Left lobe of liver (tissue), 2 donors: ENCODE measurements around the gene ACVR2B. TPM values are rescaled to one million over a fixed set of nuclear protein-coding genes. Genes with fewer than 3 reads are reported as not detected.
A peak's percentile ranks its signal among the peaks of the same experiment; 100 is the strongest.

Source experiments
- ATAC-seq: fragments of 200-7000 bp; cut with Tn5 transposase; one replicate; pipeline ENCODE4 v1.9.1; 2020; ENCODE audit warnings: mild to moderate bottlenecking, moderate library complexity
- DNase-seq: peaks from one replicate; pipeline ENCODE4 v3.0.0-alpha.2; 2020; ENCODE audit warnings: low spot score
- total RNA-seq: library from RNA; stranded (reverse); gene quantifications from one replicate; pipeline ENCODE4 v1.2.1, GENCODE V29; 2021
- donor health status: DM: no; HTN: no; CAD: no; lungs with moderate emphysema.
- donor health status: DM: no; HTN: yes; CAD: no.

ACVR2B gene
- total RNA-seq, 1 donor from 2014 or later, result 6.7 TPM

DNA sequence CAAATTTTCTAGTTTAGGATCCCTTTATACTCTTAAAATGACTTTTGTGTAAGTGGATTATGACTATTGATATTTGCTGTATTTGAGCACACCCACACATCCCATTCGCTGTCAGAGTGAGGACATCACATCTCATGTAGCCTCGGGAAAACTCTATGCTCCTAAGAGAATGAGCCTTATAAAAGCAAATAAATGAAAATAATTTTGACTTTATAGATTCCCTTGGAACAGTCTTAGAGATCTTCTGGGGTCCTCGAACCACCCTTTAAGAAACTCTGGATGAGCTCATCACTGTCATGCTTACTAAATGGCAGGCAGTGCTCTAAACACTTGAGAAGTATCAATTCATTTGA is 26.4 kb downstream of the ACVR2B start:
- DNase-seq (no peak), ATAC-seq (no peak)

DNA sequence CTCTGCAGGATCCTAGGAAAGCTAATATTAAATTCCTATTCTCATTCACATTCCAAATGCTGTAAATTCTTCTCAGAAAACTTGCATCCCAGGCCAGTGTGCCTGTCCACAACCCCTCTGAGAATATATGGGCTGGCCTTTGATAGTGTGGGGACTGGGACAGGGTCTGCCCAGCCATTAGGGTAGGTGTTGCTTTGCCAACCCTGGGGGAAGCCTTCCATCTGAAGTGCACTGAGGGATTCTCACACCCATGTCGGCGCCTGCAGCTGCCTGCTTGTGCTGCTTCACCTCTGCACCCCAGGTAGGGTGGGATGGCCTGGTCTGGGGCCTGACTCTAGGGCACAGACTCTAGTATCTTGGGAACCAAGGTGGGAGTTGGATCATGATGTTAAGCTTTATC is 27.2 kb downstream of the ACVR2B start:
- ATAC-seq, result no peak

DNA sequence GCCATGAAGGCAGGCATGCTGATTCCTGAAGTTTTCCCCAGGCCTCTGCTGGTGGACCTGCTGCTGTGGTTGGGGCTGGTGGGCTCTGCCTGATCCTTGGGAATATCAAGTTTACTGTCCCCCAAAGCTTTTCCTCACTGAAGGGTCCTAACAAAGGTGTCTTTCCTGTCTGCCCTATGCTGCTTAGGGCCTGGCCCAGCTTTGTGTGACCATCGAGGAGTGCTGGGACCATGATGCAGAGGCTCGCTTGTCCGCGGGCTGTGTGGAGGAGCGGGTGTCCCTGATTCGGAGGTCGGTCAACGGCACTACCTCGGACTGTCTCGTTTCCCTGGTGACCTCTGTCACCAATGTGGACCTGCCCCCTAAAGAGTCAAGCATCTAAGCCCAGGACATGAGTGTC is 29.3 kb downstream of the ACVR2B start:
- no peak for ATAC-seq
- DNase-seq, result no peak

More for the DNA sequence above, 27.2 kb downstream of the ACVR2B start:
- no peak for DNase-seq

DNA sequence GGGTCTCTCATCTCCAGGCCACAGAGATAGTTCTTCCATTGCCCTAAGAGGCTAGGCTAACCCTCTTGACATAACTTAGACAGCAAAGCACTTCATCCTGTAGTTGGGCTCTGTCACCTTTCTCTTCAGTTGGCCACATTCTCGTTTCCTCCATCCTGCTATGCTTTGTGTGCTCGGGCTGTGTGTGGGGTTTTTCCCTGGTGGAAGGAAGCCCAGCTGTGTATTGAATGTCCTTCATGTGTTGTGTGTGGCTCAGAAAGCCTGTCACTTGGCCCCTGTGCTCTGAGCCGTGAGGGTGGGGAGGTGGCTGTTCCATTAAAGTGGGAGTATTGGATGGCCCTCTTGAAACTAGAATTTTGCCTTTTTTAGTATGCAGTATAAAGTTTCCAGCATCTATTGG is 33.6 kb downstream of the ACVR2B start:
- ATAC-seq, result no peak
- DNase-seq, result no peak

DNA sequence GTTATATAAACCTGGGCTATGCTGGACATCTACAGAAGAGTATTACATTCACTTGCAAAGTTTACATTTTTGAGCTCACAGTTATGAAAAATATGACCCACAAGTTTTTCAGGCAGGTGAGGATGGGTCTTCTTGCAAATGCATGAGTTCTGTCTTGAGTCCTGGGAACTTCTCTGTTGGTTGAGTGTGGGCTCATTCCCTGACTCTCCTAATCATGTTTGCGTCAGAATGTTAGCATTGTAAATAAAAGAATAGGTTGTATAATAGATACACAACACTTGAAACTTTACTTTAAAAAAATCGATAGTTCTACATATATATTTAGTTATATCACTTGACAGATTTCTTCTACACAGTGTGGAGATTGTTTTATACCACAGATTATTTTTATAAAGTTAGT is 35.3 kb downstream of the ACVR2B start:
- ATAC-seq (no peak), DNase-seq (no peak)

DNA sequence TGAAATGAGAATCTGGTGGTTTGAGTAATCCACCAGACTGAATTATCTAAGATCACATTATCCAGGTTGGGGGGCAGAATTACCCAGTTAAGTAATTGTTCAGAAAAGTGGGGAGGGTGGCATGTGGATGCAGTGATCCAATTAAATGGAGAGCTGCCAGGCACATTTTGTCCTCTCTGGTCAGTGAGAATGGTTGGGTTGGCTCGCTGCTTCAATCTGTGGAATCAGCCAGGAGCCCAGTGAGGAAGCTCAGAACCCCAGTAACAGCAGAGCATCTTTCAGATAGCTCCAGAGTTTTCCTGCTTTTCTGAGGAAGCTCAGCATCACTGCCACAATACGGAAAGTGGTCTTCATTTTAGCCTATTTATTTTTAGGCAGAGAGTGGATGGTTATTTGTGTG is 36.1 kb downstream of the ACVR2B start:
- no peak for DNase-seq
- peak; percentile 35 for ATAC-seq

DNA sequence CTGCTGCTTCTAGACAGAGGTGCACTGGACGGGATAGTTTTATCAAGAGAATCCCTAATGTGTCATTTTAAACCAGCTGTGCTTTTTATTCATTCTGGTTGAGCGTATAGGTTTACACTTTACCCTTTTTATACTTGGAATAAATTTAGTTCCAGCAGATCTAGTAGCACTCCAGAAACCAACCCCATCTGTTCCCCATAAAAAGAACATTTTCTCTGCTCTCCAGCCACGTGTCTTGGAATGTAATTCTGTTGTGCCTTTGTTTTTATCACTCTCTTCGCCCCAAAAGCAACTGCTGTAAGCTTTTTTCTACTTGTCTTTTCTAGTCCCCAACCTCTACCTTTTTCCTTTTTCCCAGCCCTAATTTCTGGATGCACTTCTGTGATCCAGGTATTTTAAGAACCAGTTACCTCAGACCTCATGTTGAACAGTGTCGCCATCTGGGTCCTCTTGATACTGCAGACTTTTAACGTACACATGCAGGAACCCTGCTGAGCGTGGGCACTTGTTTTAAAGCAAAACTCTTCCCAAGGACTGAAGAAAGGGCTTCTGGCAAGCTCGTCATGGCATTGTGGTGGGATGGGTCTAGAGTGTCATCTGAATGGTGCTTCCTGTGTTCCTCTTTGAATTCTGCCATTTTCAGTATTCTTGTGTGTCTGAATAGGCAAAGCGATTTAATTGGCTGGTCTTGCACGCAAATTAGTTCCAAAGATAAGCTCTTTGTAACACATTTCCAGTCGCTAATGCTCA is 36.8 kb downstream of the ACVR2B start:
- DNase-seq, result no peak
- ATAC-seq, result no peak

DNA sequence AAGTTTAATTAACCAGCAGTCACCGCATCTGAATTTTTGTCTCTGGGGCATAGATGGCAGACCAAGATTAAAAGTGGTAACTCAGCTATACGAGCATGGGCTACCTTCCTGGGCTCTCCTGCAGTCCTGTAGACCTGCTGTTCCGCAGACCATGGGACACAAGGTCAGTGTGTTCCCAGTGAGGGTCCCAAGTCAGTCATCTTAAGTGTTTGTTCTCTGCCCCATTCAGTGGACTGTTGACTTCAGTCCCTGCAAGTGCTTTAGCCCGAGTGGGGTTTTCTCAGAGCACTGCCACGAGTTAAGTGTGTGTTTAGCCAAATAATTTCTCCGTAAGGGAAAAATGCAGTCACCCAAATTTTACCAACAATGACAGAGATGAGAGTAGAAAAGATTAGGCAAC is 37.5 kb downstream of the ACVR2B start:
- no peak for ATAC-seq

DNA sequence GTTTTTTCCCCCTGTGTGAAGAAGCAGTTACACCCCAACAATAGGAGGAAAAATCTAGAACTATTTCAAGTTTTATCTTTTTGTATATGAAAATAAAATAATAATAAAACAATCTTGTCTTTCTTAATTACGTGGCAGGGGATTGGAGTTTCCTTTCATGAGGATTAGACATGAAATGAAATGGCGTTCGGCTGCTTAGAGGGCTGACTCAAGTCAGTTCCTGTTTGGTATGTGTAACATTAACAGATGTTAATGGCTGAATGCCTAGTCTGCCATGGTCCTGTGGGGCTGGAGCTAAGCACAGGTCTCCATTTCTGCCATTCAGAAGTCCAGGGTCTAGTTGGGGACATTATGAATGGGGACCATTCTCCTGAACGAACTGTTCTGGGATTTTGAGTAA is 39.3 kb downstream of the ACVR2B start:
- DNase-seq, result no peak
- ATAC-seq, result no peak

More for the DNA sequence above, 37.5 kb downstream of the ACVR2B start:
- DNase-seq, result no peak

DNA sequence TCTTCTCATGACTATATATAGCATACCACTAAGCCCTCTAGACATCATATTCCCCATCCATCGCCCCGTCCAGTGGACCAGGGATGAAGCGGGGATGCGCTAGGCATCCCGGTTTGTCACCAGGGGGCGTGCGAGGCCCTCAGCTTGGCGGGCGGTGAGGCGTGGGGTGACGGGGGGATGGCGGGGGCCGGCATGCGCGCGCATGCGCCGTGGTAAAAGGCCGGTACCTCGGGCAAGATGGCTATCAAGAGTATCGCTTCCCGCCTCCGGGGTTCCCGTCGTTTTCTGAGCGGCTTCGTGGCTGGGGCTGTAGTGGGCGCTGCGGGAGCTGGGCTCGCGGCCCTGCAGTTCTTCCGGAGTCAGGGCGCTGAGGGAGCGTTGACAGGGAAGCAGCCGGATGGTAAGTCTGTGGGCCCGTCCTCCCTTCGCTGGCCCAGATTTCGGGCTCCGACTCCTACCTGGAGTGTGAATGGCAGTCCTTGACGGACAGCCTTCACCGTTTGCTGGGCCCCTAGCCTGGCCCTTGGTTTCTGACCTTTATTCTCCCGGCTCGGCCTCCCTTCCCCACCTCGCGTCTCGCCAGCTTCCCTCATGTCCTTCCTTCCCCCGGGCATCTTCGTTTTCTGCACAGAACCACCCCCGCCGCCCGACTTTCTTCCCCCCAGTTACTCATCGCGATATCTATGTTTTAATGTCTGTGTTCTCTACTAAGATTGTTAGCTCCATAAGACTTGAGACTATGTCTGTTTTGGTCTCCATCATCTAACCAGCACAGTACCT is 42.6 kb downstream of the ACVR2B start, which contains the start of gene EXOG:
Gene EXOG (plus strand): TSS at position 210 of the 780 bp plus-strand sequence. CDS start 28 bp downstream, at position 238.
- peak; percentile 95 for DNase-seq
- ATAC-seq, result peak; percentile 99

DNA sequence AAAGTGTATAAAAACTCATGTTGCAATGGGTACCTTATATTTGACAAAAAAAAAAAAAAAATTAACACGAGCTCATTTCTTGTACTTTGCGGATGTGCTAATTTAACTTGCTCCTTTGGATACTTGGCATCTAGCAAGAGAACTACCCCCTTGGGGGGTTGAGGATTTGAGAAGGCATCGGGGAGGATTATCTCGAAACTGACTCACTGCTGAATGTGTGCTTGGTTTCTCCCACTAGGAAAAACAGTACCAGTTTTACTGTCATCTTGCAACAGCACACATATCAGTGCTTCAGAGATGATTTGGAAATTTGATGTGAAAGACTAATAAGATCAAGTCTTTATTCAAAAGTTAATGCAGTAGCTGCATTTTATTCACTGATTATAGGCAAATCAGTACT is 43.3 kb downstream of the ACVR2B start:
- DNase-seq (no peak), ATAC-seq (no peak)

DNA sequence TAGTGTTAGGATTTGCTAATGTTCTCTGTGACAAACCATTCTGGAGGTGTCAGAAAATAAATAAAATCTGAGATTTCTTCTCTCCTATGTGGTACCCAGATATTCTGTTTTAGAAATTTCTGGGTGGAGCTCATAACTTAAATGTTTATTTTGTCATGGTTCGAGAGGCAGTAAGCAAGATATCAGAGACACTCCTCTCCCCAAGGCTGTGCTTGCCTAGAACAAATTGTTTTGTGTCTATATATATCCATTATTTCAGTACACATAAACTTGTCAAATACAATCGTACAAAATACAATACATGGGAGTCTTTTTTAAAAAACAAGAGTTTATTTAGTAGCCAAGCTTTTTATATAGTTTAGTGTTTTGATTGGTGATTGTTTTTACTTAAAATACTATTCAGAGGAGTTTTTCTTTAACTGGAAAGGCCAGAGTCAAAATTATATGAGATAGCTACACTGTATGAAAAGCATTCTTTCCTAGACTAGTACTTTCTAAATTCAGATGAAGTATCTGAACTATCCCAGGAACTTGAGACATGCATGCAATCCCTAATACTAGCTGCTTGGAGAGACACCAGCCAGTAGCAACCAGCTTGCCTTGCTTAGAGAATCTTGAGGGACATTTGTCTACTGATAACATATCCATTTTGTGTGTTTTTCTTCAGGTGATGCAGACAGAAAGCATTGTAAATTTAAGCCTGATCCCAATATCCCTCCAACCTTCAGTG is 47.2 kb downstream of the ACVR2B start:
- ATAC-seq (no peak), DNase-seq (no peak)

DNA sequence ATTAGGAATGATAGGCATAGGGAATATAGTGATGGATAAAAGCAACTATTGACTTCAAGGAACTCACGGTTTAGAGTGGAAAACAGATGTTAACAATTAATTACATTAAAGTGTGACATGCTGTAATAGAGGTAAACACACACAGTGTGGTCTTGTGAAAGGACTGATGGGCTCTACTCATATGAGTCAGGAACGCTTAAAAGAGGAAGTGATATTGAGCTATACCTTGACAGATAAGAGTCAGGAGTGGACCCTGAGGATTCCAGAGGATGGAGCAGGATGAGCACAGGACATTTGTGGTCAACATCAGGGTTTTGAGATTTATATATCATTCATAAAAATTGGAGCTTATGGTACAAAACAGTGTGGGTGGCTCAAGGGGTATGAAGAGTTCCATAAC is 53.4 kb downstream of the ACVR2B start:
- DNase-seq, result no peak
- ATAC-seq, result no peak

DNA sequence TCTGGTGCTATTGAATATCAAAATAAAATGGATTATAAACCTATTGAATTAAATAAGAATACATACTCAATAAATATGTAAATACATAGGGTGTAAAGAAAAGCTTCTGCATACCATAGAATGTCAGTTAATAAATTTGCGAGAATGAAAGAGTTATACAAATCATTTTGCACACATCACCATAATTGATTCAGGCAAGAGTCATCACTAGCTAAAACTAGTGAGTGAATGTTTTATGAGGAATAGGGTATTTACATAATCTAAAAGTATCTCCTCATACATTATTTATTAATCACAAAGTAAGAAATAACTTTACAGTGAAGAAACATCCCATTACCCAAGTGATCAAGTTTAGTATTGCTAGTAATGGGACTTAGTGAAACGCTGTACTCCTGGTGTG is 56.0 kb downstream of the ACVR2B start:
- DNase-seq (no peak), ATAC-seq (no peak)

DNA sequence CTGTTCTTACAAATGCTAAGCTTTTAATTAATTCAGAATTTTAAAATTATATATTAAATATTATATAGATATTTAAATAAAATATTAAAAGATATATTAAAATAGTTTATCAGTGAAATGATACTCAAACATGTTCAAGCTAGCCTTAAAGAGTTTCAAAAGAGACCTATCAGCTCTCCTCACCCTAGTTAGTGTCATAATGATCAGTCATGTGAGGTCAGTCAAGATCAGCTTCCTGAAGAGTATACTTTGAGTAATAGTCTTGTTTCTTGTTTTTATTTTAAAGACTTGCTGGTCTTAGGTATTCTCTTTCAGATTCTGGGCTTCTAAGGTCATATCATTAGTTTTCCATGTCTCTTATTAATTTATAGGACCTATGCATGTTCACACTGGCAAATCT is 56.9 kb downstream of the ACVR2B start:
- ATAC-seq, result no peak

DNA sequence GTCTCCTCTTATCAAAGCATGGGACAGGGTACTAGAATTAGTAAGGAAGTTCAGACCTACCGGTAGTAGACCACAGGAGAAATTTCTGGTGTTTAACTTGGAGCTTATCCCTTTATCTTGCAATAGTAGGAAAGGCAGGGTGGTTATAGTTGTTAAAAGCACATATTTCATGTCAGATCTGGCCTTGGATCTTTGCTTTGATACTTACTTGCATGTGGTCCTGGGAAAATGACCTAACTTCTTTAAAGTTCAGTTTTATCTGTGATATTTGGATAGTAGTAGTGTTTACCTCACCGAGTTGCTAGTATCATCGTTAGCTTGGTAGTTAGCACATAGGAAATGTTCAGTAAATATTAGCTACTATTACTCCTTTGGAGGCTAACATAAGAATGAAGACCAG is 57.9 kb downstream of the ACVR2B start:
- DNase-seq (no peak), ATAC-seq (no peak)

More for the DNA sequence above, 56.9 kb downstream of the ACVR2B start:
- no peak for DNase-seq

DNA sequence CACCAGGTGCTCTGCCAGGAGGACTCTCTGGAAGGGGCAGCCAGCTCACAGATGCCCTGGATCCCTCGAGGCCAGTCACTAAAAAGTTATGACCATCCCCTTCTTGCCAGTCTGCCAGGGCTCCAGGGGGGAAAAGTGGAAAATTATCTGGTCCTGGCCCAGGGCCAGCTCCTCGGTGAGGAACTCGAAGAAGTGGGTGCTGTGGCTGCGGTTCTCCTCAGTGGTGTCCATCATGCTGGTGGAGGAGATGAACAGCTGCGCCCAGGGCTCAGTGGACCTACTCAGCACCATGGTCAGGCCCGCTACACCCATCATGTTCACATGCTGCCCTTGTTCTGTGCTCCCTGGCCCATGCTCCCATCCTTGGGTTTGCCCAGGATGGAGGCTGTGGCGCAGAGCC is 61.7 kb downstream of the ACVR2B start:
- ATAC-seq (no peak), DNase-seq (no peak)

DNA sequence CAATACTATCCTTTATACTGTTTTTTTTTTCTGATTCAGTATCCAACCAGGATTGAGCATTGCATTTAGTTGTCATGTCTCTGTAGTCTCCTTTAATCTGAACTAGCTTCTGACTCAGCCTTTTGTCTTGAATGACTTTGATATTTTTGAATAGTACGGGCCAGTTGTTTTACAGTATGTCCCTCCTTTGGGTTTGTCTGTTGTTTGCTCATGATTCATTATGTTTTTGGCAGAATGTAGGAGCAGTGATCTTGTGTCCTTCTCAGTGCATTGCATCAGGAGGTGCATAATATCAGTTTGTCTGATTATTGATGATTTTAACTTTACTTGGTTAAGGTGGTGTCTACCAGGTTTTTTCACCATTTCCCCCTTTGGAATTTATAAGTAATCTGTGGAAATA is 63.0 kb downstream of the ACVR2B start:
- DNase-seq, result no peak

DNA sequence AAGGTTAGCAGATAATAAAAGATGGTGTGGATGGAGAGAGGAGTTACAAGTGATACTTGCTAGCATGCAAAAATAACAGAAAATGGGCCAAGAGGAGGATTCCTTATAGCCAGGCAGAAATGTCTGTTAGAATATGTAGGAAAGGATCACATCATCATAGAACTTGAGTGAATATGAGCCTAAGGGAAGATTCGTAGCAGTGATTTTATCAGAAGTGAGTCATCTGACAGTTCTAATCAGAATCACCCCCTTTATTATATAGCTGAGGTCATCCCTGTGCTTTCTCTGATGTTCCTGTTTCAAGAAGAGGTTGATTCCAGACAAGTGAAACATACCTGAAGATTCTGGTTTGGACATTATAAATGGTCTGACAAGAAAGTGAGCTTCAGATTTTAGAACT is 65.3 kb downstream of the ACVR2B start:
- no peak for DNase-seq

More for the DNA sequence above, 63.0 kb downstream of the ACVR2B start:
- no peak for ATAC-seq

DNA sequence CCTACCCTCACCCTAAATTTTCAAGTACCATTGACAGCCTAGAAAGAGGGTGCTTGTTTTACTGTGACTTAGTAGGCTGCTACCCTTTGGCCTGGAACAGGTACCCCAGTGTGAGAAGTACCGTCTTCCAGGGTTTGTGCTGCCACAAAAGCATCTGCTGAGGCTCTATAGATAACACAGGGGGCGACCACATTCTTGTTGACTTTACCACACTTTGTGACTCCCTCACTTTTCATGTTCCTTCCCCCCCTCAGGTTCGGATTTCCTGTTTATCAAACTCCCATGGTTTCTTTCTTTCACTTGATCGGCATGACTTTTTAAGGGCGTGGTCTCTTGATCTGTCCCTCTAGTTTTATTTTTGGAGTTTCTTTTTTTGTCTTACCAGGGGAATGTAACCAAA is 66.0 kb downstream of the ACVR2B start:
- DNase-seq (no peak), ATAC-seq (no peak)

More for the DNA sequence above, 65.3 kb downstream of the ACVR2B start:
- ATAC-seq, result no peak

DNA sequence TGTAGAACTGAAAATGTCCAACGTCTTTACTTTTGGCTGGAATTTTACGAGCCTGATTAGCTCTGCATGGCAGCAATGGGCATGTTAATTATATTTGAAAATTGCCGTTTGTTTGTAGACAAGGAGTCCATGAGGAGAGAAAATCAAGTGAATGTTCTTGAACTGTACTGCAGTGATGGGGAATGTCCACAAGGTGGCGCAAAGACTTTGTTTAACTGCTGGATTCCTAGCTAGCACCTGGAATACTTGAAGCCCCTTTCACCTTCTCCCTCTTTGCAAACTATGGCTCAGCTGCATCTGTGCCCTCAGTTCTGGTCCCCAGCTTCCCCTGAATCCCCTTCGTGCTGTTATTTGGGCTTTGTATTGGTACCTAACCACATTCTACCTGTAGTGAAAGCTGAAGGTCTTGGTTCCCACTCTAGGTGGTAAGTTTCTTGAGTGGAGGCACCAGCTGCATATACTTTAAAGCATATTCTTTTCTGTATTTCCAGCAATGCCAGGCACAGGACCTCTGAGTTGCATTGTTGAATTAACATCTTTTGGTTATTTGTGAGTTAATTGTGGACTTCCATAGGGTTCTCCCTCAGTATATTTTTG is 67.8 kb downstream of the ACVR2B start:
- ATAC-seq (peak; percentile 93), DNase-seq (peak; percentile 56)
